GM06990 (cell line): ENCODE data around the gene PIGR.
"Not testable (repeated sequence)": the region's sequence is repeated elsewhere in the genome, so short reads cannot be mapped to it uniquely, and the experiment has no call there.

Source experiments
- DNase-seq: peaks from one replicate; pipeline ENCODE4 v3.0.0-alpha.2; 2011; ENCODE audit not compliant: insufficient read length; ENCODE audit errors: extremely low read depth
- H3K27me3 ChIP-seq: replicated peaks from 2 replicates; pipeline ENCODE4 v1.6.0; 2011; ENCODE audit warnings: low read length; ENCODE audit not compliant: control insufficient read depth, insufficient read depth
- H3K36me3 ChIP-seq: 2 replicates; pipeline ENCODE4 v1.5.1; 2011; ENCODE audit warnings: low read length; ENCODE audit not compliant: control insufficient read depth, insufficient read depth
- H3K4me3 ChIP-seq: replicated peaks from 2 replicates; pipeline ENCODE4 v1.5.1; 2011; ENCODE audit warnings: low read depth, mild to moderate bottlenecking, control low read depth, low read length
- CTCF ChIP-seq: IDR thresholded peaks from 2 replicates; pipeline ENCODE4 v1.5.1; 2011; ENCODE audit warnings: low read length, control low read depth, mild to moderate bottlenecking, inconsistent platforms; ENCODE audit not compliant: insufficient read depth, poor library complexity, severe bottlenecking

PIGR gene

GRCh38 chr1:206925106-206925736 is 21.0 kb downstream of the PIGR start:
- DNase-seq, result peak; percentile 79
- no peaks in the 10 kb centered on the region for H3K27me3 ChIP-seq
- no peaks in the 10 kb centered on the region for H3K36me3 ChIP-seq
- TF ChIP-seq CTCF, result peak; percentile 37
- H3K4me3 ChIP-seq, result no peak overlapping the region

- peak; percentile 81 for DNase-seq
- Histone ChIP-seq H3K27me3 (no peaks in the 10 kb centered on the region), H3K4me3 (no peak overlapping the region), H3K36me3 (no peaks in the 10 kb centered on the region)
- TF ChIP-seq CTCF, result no peak
Measured at GRCh38 chr1:206924592-206925105, 21.6 kb downstream of the PIGR start.

DNA sequence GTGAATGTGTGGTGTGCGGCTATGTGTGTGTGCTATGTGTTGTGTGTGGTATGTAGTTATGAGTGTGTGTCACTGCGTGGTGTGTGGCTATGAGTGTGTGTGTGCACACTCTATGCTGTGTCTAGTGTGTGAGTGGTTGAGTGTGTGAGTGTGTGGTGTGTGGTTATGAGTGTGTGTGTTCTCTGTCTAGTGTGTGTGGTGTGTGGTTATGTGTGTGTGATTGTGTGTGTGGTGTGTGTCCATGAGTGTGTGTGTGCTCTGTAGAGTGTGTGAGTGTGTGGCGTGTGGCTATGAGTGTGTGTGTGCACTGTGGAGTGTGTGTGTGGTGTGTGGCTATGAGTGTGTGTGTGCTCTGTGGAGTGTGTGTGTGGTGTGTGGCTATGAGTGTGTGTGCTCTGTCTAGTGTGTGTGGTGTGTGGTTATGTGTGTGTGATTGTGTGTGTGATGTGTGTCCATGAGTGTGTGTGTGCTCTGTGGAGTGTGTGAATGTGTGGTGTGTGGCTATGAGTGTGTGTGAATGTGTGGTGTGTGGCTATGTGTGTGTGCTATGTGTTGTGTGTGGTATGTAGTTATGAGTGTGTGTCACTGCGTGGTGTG is 22.2 kb downstream of the PIGR start:
- H3K36me3 ChIP-seq, H3K27me3 ChIP-seq, DNase-seq: not testable (repeated sequence)
- H3K4me3 ChIP-seq, result peak overlapping the region; percentile 81

GRCh38 chr1:206923009-206923960 is 23.0 kb downstream of the PIGR start:
- H3K4me3 ChIP-seq, result peak overlapping the region; percentile 81
- TF ChIP-seq CTCF, result no peak
- no peaks in the 10 kb centered on the region for H3K36me3 ChIP-seq
- DNase-seq, result peak; percentile 85
- no peaks in the 10 kb centered on the region for H3K27me3 ChIP-seq

GRCh38 chr1:206922524-206922923 is 23.7 kb downstream of the PIGR start:
- no peak for TF ChIP-seq CTCF
- DNase-seq, result no peak
- Histone ChIP-seq H3K36me3 (peaks cover 2% of the 10 kb centered on the region; the same call in 1 of the 2 replicates), H3K4me3 (peak overlapping the region; percentile 81), H3K27me3 (no peaks in the 10 kb centered on the region)

GRCh38 chr1:206921772-206922265 is 24.4 kb downstream of the PIGR start, which contains the start of gene FCMR:
TSS of gene FCMR (minus strand) at chr1:206921941. CDS start at chr1:206921854, 87 bp downstream.
- peak; percentile 67 for DNase-seq

More at GRCh38 chr1:206921772-206922265, 24.4 kb downstream of the PIGR start, which contains the start of gene FCMR:
- Histone ChIP-seq H3K36me3 (peaks cover 2% of the 10 kb centered on the region; the same call in 1 of the 2 replicates), H3K4me3 (peak within 1 kb of the TSS; percentile 81), H3K27me3 (no peaks in the 10 kb centered on the region)
- no peak for TF ChIP-seq CTCF
